HG03378 (cell line): ENCODE data around the gene GABRP.

Experiments
- ATAC-seq: cut with Tn5 transposase; IDR thresholded peaks from one replicate; pipeline ENCODE4 v1.9.1; 2021; ENCODE audit warnings: mild to moderate bottlenecking, moderate library complexity; ENCODE audit not compliant: unreplicated experiment

Gene GABRP

DNA sequence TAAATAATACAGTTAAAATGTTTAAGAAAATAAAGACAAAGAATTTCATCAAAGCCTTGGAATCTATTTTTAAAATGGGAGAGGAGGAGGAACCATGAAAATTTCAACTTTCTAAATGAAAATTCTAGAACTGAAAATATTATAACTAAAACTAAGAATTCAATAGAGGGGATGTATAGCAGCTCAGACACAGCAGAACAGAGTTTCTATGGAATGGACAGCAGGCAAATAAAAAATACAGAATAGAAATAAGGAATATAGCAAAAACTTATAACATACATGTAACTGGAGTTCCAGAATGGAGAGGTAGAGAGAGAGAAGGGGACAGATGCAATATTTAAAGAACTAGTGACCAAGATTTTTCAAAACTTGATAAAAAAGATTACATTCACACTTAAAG, 76.9 kb downstream of the GABRP start:
- no peak for ATAC-seq

DNA sequence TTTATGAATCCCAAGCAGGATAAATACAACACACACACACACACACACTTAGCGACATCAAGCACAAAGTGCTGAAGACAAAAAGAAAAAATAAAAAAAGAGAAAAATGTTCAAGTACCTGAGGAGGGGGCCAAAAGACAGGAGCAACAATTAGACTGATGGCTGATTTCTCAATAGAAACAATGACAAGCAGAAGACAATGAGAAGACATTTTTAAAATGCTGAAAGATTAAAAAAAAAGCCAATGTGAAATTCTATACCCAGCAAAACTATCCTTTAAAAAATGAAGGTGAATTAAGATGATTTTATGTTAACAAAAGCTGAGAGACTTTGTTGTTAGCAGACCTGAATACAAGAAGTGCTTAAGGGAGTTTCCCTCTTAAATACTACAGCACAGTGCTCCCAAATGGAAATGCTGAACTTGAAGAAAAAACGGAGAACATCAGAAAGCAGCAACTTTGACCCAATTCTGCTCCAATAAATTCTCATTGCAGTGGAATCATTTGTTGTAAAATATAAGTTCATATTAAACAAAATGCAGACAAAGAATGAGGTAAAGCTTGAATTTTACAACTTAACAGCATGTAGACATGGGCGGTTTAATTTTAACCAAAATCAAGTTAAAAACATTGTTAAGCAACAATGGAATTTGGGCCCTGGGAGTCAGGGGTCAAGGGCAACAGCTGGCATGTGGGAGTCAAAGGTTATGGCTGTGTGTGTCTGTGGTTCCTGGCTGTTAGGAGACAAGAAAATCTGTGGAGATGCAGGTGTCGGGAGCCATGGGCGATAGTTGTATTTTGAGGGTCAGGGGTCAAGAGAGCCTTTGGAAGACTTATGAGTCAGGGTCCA, 77.5 kb downstream of the GABRP start:
- ATAC-seq = no peak

DNA sequence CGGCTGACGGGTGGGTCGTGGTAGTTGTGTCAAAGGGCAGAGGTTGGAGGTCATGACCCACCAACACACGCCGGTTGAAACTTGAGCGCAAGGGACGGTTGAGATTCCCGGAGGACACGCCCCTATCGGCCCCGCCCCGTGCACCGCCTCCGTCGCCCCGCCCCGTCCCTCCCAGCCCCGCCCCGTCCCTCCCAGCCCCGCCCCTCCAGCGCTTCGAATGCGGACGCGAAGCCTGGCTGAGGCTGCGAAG, 78.1 kb downstream of the GABRP start:
- no peak for ATAC-seq

GRCh38 chr5:170861917-170862766, 78.6 kb downstream of the GABRP start, which contains the start of gene RANBP17:
Gene RANBP17 (plus strand): TSS chr5:170862018.
- no peak for ATAC-seq

GRCh38 chr5:170863646-170864045, 80.1 kb downstream of the GABRP start:
- no peak for ATAC-seq
